ENCODE results near the gene GLRX3. TPM values are rescaled to one million over a fixed set of nuclear protein-coding genes. Genes with fewer than 3 reads are reported as not detected.

Gene GLRX3
- total and polyA plus RNA-seq, 2 experiments from 2014 or later: 141 to 201 TPM

DNA sequence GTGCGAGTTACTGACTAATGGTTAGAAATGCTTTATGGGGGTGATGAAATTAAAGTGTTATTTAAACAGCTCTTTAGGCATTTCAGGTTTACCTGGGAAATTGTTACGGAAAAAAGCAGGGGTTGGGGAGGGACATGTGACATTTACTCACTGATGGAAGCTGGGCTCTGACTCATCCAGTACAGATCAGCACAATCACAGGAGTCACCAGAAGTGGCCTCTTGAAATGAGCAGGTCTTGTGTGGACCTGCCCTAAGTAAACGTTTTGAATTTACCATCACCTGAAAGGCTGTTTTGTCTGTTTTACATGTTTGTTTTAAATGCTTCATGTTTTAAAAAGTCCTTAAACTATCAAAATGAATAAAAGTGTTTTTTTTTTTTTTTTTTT lies 2.3 kb downstream of the GLRX3 start (continued):
- TF ChIP-seq ZNF462 (CRISPR knock-in tag; IDR thresholded peaks at IDR 0.05) (no peak), STAT1 (IDR thresholded peaks at IDR 0.05; ENCODE audit: unreplicated experiment) (no peak), ZNF114 (CRISPR knock-in tag; IDR thresholded peaks at IDR 0.05) (no peak), EZH2 (IDR thresholded peaks at IDR 0.05; ENCODE audit: low read depth, unreplicated experiment) (no peak), JUNB (IDR thresholded peaks at IDR 0.05; ENCODE audit: unreplicated experiment) (no peak), ZNF331 (CRISPR knock-in tag; IDR thresholded peaks at IDR 0.05; ENCODE audit: low read depth) (no peak), NANOG (IDR thresholded peaks at IDR 0.05; ENCODE audit: borderline replicate concordance) (no peak)
- TF ChIP-seq, protein P1, sequence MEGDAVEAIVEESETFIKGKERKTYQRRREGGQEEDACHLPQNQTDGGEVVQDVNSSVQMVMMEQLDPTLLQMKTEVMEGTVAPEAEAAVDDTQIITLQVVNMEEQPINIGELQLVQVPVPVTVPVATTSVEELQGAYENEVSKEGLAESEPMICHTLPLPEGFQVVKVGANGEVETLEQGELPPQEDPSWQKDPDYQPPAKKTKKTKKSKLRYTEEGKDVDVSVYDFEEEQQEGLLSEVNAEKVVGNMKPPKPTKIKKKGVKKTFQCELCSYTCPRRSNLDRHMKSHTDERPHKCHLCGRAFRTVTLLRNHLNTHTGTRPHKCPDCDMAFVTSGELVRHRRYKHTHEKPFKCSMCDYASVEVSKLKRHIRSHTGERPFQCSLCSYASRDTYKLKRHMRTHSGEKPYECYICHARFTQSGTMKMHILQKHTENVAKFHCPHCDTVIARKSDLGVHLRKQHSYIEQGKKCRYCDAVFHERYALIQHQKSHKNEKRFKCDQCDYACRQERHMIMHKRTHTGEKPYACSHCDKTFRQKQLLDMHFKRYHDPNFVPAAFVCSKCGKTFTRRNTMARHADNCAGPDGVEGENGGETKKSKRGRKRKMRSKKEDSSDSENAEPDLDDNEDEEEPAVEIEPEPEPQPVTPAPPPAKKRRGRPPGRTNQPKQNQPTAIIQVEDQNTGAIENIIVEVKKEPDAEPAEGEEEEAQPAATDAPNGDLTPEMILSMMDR (conservative IDR thresholded peaks at IDR 0.05; ENCODE audit: low read depth in 2 of 2): no peak

DNA sequence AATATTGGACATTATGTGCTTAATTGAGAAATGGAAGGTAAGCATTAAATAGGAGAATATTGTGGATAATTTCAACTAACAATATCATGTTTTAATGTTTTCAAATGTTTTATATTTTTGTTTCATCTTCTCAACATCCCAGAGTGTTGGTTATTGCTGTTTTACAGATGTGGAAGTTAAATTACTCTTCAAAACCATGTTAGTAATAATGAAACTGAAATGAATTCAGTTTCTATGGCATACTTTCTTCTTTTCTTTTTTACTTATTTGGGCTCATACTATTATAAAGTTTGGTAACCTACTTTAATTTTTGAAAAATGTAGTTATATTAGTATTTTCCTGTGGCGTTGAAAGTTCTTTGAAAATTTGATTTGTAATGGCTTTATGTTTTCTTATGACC lies 4.2 kb downstream of the GLRX3 start:
- Mint-ChIP-seq H3K27me3 (ENCODE audit: insufficient read depth, low read depth, poor library complexity) (no peaks in the 10 kb centered on the region), H3K27ac (no peak overlapping the region), H3K4me1 (peaks cover 32% of the 10 kb centered on the region), H3K9me3 (no peaks in the 10 kb centered on the region), H3K4me3 (no peak overlapping the region), H3K36me3 (ENCODE audit: low read depth) (peaks cover 33% of the 10 kb centered on the region)
- DNase-seq (ENCODE audit: low spot score) (no peak), ATAC-seq (no peak)
- H3F3A ChIP-seq (replicated peaks; ENCODE audit: low read depth): no peaks in the 10 kb centered on the region
- peaks cover 63% of the 10 kb centered on the region for H4K20me1 ChIP-seq (replicated peaks; ENCODE audit: insufficient read depth)
- H2AFZ ChIP-seq: no peak overlapping the region
- H3K4me3 ChIP-seq: no peak overlapping the region
- H3K36me3 ChIP-seq (ENCODE audit: insufficient read depth): no peaks in the 10 kb centered on the region; the same call in 1 of the 2 replicates
- no peak overlapping the region for H3K4me2 ChIP-seq
- H3K79me2 ChIP-seq (replicated peaks; ENCODE audit: insufficient read depth): peaks cover 91% of the 10 kb centered on the region
- no peaks in the 10 kb centered on the region for H3K9me2 ChIP-seq (ENCODE audit: insufficient read depth)
- no peaks in the 10 kb centered on the region for H3K27me3 ChIP-seq (ENCODE audit: insufficient read depth)
- H3K27ac ChIP-seq (ENCODE audit: low read depth): no peak overlapping the region
- H3K4me1 ChIP-seq (ENCODE audit: insufficient read depth): peaks cover 19% of the 10 kb centered on the region; the same call in 1 of the 2 replicates
- TF ChIP-seq, protein P2, sequence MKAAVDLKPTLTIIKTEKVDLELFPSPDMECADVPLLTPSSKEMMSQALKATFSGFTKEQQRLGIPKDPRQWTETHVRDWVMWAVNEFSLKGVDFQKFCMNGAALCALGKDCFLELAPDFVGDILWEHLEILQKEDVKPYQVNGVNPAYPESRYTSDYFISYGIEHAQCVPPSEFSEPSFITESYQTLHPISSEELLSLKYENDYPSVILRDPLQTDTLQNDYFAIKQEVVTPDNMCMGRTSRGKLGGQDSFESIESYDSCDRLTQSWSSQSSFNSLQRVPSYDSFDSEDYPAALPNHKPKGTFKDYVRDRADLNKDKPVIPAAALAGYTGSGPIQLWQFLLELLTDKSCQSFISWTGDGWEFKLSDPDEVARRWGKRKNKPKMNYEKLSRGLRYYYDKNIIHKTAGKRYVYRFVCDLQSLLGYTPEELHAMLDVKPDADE (IDR thresholded peaks at IDR 0.05): no peak
- TF ChIP-seq EZH2 (IDR thresholded peaks at IDR 0.05; ENCODE audit: low read depth, unreplicated experiment): no peak
- no peak for TF ChIP-seq STAT1 (IDR thresholded peaks at IDR 0.05; ENCODE audit: unreplicated experiment)
- TF ChIP-seq ZNF114 (CRISPR knock-in tag; IDR thresholded peaks at IDR 0.05): no peak
- TF ChIP-seq, protein P3, sequence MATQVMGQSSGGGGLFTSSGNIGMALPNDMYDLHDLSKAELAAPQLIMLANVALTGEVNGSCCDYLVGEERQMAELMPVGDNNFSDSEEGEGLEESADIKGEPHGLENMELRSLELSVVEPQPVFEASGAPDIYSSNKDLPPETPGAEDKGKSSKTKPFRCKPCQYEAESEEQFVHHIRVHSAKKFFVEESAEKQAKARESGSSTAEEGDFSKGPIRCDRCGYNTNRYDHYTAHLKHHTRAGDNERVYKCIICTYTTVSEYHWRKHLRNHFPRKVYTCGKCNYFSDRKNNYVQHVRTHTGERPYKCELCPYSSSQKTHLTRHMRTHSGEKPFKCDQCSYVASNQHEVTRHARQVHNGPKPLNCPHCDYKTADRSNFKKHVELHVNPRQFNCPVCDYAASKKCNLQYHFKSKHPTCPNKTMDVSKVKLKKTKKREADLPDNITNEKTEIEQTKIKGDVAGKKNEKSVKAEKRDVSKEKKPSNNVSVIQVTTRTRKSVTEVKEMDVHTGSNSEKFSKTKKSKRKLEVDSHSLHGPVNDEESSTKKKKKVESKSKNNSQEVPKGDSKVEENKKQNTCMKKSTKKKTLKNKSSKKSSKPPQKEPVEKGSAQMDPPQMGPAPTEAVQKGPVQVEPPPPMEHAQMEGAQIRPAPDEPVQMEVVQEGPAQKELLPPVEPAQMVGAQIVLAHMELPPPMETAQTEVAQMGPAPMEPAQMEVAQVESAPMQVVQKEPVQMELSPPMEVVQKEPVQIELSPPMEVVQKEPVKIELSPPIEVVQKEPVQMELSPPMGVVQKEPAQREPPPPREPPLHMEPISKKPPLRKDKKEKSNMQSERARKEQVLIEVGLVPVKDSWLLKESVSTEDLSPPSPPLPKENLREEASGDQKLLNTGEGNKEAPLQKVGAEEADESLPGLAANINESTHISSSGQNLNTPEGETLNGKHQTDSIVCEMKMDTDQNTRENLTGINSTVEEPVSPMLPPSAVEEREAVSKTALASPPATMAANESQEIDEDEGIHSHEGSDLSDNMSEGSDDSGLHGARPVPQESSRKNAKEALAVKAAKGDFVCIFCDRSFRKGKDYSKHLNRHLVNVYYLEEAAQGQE (IDR thresholded peaks at IDR 0.05; ENCODE audit: unreplicated experiment): no peak
- no peak for TF ChIP-seq POLR2AphosphoS5 (IDR thresholded peaks at IDR 0.05; ENCODE audit: low read depth)
- no peak for TF ChIP-seq CREB1 (CRISPR knock-in tag; IDR thresholded peaks at IDR 0.05; ENCODE audit: low read depth)
